ENCODE data around the gene EFNA5. TPM values are rescaled to one million over a fixed set of nuclear protein-coding genes. Genes with fewer than 3 reads are reported as not detected.

The EFNA5 gene
- total RNA-seq, 2 experiments from 2014 or later: not detected

DNA sequence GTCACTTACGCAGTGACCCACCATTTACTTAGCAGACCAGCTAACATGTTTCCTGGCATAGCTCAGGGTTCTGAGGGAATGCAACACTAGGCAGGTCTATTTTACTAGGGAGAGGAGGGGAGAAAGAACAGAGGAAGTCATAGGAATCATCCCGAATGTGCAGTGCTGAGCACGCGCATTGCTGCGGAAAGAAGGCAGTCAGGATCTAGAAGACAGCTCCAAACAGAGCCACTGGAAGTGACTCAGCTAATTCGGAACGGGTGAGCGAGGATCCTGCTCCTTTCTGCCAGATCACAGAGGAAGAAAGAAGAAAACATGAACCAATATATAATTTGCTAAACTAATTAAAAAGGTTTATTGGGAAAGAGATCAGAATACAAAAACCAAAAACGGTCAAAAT lies 339.8 kb downstream of the EFNA5 start:
- Mint-ChIP-seq H3K4me3 (no peak overlapping the region), H3K4me1 (ENCODE audit: low read depth) (no peaks in the 10 kb centered on the region), H3K9me3 (no peaks in the 10 kb centered on the region), H3K27me3 (no peaks in the 10 kb centered on the region), H3K27ac (no peak overlapping the region), H3K36me3 (ENCODE audit: low read depth) (no peaks in the 10 kb centered on the region)
- DNase-seq: no peak
- TF ChIP-seq, protein P1, sequence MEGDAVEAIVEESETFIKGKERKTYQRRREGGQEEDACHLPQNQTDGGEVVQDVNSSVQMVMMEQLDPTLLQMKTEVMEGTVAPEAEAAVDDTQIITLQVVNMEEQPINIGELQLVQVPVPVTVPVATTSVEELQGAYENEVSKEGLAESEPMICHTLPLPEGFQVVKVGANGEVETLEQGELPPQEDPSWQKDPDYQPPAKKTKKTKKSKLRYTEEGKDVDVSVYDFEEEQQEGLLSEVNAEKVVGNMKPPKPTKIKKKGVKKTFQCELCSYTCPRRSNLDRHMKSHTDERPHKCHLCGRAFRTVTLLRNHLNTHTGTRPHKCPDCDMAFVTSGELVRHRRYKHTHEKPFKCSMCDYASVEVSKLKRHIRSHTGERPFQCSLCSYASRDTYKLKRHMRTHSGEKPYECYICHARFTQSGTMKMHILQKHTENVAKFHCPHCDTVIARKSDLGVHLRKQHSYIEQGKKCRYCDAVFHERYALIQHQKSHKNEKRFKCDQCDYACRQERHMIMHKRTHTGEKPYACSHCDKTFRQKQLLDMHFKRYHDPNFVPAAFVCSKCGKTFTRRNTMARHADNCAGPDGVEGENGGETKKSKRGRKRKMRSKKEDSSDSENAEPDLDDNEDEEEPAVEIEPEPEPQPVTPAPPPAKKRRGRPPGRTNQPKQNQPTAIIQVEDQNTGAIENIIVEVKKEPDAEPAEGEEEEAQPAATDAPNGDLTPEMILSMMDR (IDR thresholded peaks at IDR 0.05): no peak
- no peak overlapping the region for H3K4me3 ChIP-seq (ENCODE audit: low read length)
- H3K27ac ChIP-seq (ENCODE audit: low read depth in 1 of 2, low read length in 2 of 2): no peak overlapping the region
- no peaks in the 10 kb centered on the region for H3K9me3 ChIP-seq (ENCODE audit: control insufficient read depth in 1 of 2, insufficient read depth in 1 of 2, low read length in 2 of 2)
- no peaks in the 10 kb centered on the region for H3K4me1 ChIP-seq (ENCODE audit: insufficient read depth, low read length)
- intact Hi-C loops (cut with DNase I, micrococcal nuclease): no loop called here
- ATAC-seq (ENCODE audit: poor library complexity): no peak
- CTCF ChIA-PET: no interaction called here
- no peaks in the 10 kb centered on the region for H3K36me3 ChIP-seq (ENCODE audit: insufficient read depth, low read length)
- no peaks in the 10 kb centered on the region for H3K27me3 ChIP-seq (ENCODE audit: control insufficient read depth in 1 of 2, insufficient read depth in 2 of 2, low read length in 2 of 2)
- POLR2A ChIA-PET: no interaction called here

DNA sequence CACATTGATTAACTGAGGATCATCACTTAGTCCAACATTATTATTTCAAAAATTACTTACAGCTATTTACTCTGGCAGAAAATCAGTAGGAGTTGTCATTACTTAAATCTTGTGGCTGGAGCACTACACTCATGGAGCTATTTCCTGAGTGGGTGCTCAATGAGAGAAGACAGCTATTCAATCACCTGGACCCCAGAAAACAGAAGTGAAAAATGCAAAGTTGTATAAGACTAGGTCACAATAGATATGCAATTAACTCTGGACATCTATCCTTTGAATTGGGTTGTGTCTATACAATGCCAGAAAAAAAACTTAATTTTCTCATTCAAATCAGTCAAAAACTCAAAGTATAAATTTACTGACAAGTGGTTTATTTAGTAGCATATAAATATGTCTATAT lies 340.9 kb downstream of the EFNA5 start:
- no peak overlapping the region for H3K4me3 ChIP-seq (ENCODE audit: low read length)
- H3K4me1 ChIP-seq (ENCODE audit: insufficient read depth, low read length): no peaks in the 10 kb centered on the region
- no peaks in the 10 kb centered on the region for H3K27me3 Mint-ChIP-seq
- DNase-seq: no peak
- ChIA-PET CTCF (no interaction called here), POLR2A (no interaction called here)
- ATAC-seq (ENCODE audit: poor library complexity): no peak
- H3K27me3 ChIP-seq (ENCODE audit: control insufficient read depth in 1 of 2, insufficient read depth in 2 of 2, low read length in 2 of 2): no peaks in the 10 kb centered on the region
- H3K36me3 ChIP-seq (ENCODE audit: insufficient read depth, low read length): no peaks in the 10 kb centered on the region
- H3K9me3 Mint-ChIP-seq: no peaks in the 10 kb centered on the region
- no peak overlapping the region for H3K4me3 Mint-ChIP-seq
- TF ChIP-seq, protein P1 (IDR thresholded peaks at IDR 0.05): no peak
- H3K4me1 Mint-ChIP-seq (ENCODE audit: low read depth): no peaks in the 10 kb centered on the region
- intact Hi-C loops (cut with DNase I, micrococcal nuclease): no loop called here
- H3K36me3 Mint-ChIP-seq (ENCODE audit: low read depth): no peaks in the 10 kb centered on the region
- no peaks in the 10 kb centered on the region for H3K9me3 ChIP-seq (ENCODE audit: control insufficient read depth in 1 of 2, insufficient read depth in 1 of 2, low read length in 2 of 2)
- H3K27ac ChIP-seq (ENCODE audit: low read depth in 1 of 2, low read length in 2 of 2): no peak overlapping the region
- H3K27ac Mint-ChIP-seq: no peak overlapping the region

All from CD4-positive, alpha-beta T cell (primary cell).